ENCODE measurements around the gene SZT2. TPM values are rescaled to one million over a fixed set of nuclear protein-coding genes. Genes with fewer than 3 reads are reported as not detected.

Gene SZT2
- total and polyA plus RNA-seq, 10 of the 15 experiments (the other 5 are each of a cell fraction or from before 2014, with no cell fraction given) = 1.4 to 38.3 (median 12.7) TPM

DNA sequence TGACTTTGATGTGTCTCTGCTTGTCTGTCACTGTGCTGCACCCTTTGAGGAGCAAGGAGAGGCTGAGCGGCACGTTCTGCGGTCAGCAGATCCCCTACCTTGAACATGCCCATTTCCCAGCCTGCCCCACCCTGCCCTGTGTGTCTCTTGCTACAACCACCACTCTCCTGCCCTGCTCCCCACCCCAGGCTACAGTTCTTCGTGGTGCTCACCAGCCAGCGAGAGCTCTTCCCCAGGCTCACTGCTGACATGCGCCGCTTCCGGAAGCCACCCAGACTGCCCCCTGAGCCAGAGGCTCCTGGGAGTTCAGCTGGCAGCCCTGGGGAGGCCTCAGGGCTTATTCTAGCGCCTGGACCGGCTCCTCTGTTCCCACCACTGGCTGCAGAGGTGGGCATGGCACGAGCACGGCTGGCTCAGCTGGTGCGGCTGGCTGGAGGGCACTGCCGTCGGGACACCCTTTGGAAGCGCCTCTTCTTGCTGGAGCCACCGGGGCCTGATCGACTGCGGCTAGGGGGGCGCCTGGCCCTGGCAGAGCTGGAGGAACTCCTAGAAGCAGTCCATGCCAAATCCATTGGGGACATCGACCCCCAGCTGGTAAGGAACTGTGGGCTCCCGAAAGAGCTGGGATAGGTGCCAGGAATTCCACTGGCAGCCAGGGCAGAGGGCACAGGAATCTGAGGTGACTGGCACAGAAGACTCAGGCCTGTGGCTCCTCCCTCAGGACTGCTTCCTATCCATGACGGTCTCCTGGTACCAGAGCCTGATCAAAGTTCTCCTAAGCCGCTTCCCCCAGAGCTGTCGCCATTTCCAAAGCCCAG is 58.4 kb downstream of the SZT2 start:
- ChIA-PET CTCF (no interaction called here), POLR2A (no interaction called here), SMC1A (ENCODE audit: uncharacterized antibody, unreplicated experiment) (interaction anchor here (0.9 kb wide), 1 partner anchor 15 kb away, joined by 4 read pairs; no protein-coding TSS in a partner anchor), RAD21 (ENCODE audit: unreplicated experiment) (no interaction called here)
- H3K4me3 ChIP-seq = no peak overlapping the region
- no peak overlapping the region for H3K4me2 ChIP-seq (ENCODE audit: control insufficient read depth, insufficient read depth)
- H3K4me1 ChIP-seq (ENCODE audit: control insufficient read depth, insufficient read depth, low read length) = no peaks in the 10 kb centered on the region
- no peak overlapping the region for H3K9ac ChIP-seq (ENCODE audit: control insufficient read depth, insufficient read depth, low read length)
- in situ Hi-C loops (cut with MboI) = no loop called here
- BruUV-seq (replicated peaks) = no TSS peak
- intact Hi-C loops (cut with micrococcal nuclease; ENCODE audit: unreplicated experiment) = no loop called here
- no peaks in the 10 kb centered on the region; the same call in 1 of the 2 replicates for H4K20me1 ChIP-seq (ENCODE audit: control insufficient read depth, insufficient read depth)
- TF ChIP-seq FOS (IDR thresholded peaks at IDR 0.05; ENCODE audit: borderline replicate concordance, extremely low read depth, insufficient read length) (no peak), RUNX3 (IDR thresholded peaks at IDR 0.05; ENCODE audit: low read length) (no peak), SMAD5 (IDR thresholded peaks at IDR 0.05; ENCODE audit: low read depth) (no peak), NR2F1 (conservative IDR thresholded peaks at IDR 0.05) (no peak), POLR2A (IDR thresholded peaks at IDR 0.05; ENCODE audit: low read depth, low read length) (no peak; the same call in 1 of the 2 replicates), WRNIP1 (IDR thresholded peaks at IDR 0.05; ENCODE audit: borderline replicate concordance, low read depth, low read length) (no peak), RELA (IDR thresholded peaks at IDR 0.05; ENCODE audit: borderline replicate concordance, partially characterized antibody) (no peak), STAT3 (IDR thresholded peaks at IDR 0.05; ENCODE audit: low read depth, low read length) (no peak), CHD1 (IDR thresholded peaks at IDR 0.05; ENCODE audit: low read depth, low read length) (no peak), ZBTB40 (IDR thresholded peaks at IDR 0.05; ENCODE audit: borderline replicate concordance) (no peak), IKZF2 (IDR thresholded peaks at IDR 0.05) (no peak)
- H3K27me3 ChIP-seq (replicated peaks in 1 of 2; ENCODE audit: control insufficient read depth in 2 of 2, insufficient read depth in 2 of 2, low read length in 1 of 2) = no peaks in the 10 kb centered on the region
- H3K27ac ChIP-seq (ENCODE audit: control insufficient read depth, insufficient read depth) = no peak overlapping the region
- H3K36me3 ChIP-seq (ENCODE audit: control insufficient read depth in 2 of 2, insufficient read depth in 2 of 2, low read length in 1 of 2) = peaks cover 7 to 27% of the 10 kb centered on the region in 2 experiments; a peak in 3 of 4 replicates
- no peak overlapping the region for H2AFZ ChIP-seq (ENCODE audit: control insufficient read depth, low read depth, low read length)
- ATAC-seq (no peak), DNase-seq (ENCODE audit: low read depth, low spot score) (no peak), FAIRE-seq (no peak)
- H3K9me3 ChIP-seq (replicated peaks; ENCODE audit: control insufficient read depth, insufficient read depth, low read length) = no peaks in the 10 kb centered on the region
- WGBS (ENCODE audit: insufficient coverage, insufficient replicate concordance, low lambda C conversion rate, missing lambda C conversion rate) = 98% methylated on average over 25 of the region's 25 CpGs
- H3K79me2 ChIP-seq (ENCODE audit: control insufficient read depth, insufficient read depth, low read length) = no peaks in the 10 kb centered on the region

All from GM12878 (cell line).